HepG2 (cell line): ENCODE results near the gene CACNB4.

Experiments used
- BHLHE40 ChIP-seq: IDR thresholded peaks from 2 replicates; pipeline ENCODE4 v1.6.1; 2011; ENCODE audit warnings: low read length, improper control_type of control experiment
- POLR2A ChIP-seq, 2 experiments: IDR thresholded peaks; 2 replicates each; pipeline ENCODE4 v1.6.1; 2011; ENCODE audit warnings: low read depth in 2 of 2, low read length in 2 of 2, mild to moderate bottlenecking in 1 of 2, moderate library complexity in 1 of 2; ENCODE audit not compliant: insufficient read depth in 1 of 2
- TCF7L2 ChIP-seq: IDR thresholded peaks from 2 replicates; pipeline ENCODE4 v1.6.1; 2011; ENCODE audit warnings: mild to moderate bottlenecking, low read depth, low read length, moderate library complexity
- TF ChIP-seq, protein P1 (sequence below): sonication (generic); formaldehyde crosslinking; IDR thresholded peaks from 2 replicates; pipeline ENCODE4 v1.5.0; 2020; ENCODE audit warnings: mild to moderate bottlenecking, missing genetic modification reagents, moderate library complexity
- TF ChIP-seq, protein P2 (sequence below): sonication (generic); formaldehyde crosslinking; IDR thresholded peaks from 2 replicates; pipeline ENCODE4 v1.4.0; 2020; ENCODE audit warnings: missing genetic modification reagents

DNA sequence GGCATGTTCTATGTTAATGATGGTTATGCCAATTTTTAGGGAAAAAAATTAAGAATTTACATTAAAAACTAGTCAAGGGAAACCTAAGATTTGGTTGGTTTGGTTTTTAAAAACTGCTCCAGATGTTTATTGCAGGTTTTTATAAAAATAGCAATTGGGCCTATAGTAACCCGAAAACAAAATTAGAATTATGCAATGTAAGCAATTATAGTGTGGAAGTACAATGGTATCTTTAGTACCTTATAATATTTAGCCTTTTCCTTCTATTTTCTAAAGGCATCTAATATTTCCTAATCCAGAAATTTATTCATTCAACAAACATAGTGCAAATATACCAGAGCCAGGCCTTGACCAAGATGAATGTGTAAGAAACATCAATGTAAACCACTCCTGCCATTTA, 27.3 kb downstream of the CACNB4 start:
- TF ChIP-seq TCF7L2 (no peak), POLR2A (IDR thresholded peaks at IDR 0.05; ENCODE audit: insufficient read depth in 1 of 2, low read depth in 2 of 2, low read length in 2 of 2) (no peak), BHLHE40 (no peak)
- TF ChIP-seq, protein P1, sequence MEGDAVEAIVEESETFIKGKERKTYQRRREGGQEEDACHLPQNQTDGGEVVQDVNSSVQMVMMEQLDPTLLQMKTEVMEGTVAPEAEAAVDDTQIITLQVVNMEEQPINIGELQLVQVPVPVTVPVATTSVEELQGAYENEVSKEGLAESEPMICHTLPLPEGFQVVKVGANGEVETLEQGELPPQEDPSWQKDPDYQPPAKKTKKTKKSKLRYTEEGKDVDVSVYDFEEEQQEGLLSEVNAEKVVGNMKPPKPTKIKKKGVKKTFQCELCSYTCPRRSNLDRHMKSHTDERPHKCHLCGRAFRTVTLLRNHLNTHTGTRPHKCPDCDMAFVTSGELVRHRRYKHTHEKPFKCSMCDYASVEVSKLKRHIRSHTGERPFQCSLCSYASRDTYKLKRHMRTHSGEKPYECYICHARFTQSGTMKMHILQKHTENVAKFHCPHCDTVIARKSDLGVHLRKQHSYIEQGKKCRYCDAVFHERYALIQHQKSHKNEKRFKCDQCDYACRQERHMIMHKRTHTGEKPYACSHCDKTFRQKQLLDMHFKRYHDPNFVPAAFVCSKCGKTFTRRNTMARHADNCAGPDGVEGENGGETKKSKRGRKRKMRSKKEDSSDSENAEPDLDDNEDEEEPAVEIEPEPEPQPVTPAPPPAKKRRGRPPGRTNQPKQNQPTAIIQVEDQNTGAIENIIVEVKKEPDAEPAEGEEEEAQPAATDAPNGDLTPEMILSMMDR (CRISPR knock-in tag), result no peak
- TF ChIP-seq, protein P2, sequence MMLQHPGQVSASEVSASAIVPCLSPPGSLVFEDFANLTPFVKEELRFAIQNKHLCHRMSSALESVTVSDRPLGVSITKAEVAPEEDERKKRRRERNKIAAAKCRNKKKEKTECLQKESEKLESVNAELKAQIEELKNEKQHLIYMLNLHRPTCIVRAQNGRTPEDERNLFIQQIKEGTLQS (CRISPR knock-in tag), result no peak
